GM18873 (cell line): ENCODE results near the gene DSCAML1.

Experiments
- ATAC-seq: cut with Tn5 transposase; IDR thresholded peaks from one replicate; pipeline ENCODE4 v1.9.1; 2021; ENCODE audit warnings: mild to moderate bottlenecking, moderate library complexity, moderate number of reproducible peaks; ENCODE audit not compliant: unreplicated experiment, low FRiP score

DSCAML1 gene

DNA sequence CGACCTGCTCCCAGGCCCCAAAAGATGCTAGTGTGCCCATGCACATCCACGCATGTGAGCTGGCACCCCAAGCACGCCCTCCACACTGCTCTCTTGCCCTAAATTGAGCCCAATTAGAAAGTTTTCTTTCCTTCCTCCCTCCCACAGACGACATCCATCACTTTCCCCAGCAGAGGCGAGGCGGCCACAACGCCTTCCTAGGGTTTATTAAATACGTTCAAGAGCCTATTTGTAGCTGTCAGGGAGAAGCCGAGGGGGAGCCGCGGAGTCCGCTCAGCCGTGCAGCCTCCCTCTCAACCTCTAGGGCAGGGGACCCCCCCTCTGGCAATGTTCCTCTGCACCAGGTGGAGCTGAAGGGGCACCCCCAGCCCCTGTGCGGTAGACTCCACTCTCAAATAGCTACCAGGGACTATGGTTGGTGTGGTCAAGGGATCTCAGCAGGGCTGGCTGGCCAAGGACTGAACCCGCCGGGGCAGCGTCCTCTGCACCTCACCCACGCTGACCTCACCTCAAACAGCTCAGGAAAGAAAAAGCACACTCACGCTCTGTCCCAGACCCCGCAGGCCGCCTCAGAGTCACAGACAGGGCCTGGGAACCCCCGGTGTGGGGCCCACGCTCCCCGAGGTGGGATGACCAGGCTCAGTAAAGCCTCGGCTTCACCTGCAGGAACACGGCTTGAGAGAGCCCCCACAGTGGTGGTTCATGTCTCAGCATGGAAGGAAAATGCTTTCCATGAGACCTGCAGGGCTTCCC, 152.4 kb downstream of the DSCAML1 start:
- no peak for ATAC-seq

DNA sequence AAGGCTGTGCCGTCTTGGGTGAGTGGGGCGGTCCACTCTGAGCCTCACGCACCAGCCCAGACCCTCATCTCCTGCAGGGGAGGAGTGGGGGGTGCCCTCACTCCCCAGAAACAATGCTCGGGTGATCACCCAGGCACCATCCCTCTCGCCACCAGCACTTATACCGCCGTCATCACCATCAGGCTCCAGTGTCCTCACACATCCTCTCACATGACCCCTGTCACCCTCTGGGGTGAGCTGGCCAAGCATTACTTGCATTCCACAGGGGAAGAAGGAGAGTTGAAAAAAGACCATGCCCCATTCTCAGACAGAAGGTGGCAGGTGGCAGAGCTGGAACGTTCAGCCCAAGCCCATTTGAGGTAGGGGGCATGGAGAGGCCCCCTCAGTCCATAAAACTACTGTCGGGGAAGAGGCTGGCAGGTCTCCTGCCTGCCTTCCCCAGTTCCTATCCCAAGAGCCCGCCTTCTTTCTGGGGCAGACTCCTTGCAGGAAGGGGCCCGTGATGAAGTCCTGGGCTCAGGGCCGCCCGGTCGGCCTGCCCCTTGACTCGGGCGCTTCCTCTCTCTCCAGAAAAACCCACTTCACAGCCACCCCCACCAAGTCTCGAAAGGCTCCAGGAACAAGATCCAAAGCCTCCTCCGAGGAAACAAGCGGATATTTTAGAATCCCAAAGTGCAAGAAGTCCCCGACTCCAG, 153.3 kb downstream of the DSCAML1 start:
- ATAC-seq = no peak

DNA sequence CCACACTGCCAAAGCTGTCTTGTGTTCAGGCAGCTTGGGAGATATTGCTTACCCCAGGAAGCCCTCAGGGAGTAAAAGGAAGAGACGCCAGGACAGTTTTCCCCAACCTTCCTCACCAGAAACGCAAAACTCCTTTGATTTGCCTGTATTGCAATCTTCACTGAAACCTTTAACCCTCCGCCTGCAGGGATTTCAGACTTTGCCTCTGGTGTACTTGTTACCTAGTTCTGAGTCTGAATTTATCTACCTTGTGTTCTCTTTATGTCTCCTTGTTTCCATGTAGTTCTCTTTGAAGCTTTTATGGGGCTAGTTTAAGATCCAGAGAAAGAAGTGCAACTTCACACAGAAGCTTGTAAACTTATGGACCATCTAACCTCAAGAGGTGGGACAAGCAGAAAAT, 154.2 kb downstream of the DSCAML1 start:
- no peak for ATAC-seq

DNA sequence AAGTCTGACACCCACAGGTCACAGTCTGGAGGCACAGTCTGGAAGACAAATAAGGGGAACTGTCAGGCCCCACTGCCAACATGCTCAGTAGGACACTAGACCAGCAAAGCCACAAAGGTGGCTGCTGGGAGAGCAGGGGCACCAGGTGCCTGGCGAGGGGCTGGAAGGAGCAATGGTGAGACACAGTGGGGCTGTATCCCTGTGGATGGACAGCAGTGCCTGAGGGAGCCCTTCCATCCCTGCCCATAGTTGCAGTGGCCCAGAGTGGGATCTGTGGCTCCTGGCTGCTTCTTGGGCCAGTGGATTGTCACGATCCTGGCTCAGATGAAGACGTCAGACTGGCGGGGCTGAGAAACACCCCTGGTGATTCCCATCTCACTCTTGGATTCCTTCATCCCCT, 154.6 kb downstream of the DSCAML1 start:
- no peak for ATAC-seq

DNA sequence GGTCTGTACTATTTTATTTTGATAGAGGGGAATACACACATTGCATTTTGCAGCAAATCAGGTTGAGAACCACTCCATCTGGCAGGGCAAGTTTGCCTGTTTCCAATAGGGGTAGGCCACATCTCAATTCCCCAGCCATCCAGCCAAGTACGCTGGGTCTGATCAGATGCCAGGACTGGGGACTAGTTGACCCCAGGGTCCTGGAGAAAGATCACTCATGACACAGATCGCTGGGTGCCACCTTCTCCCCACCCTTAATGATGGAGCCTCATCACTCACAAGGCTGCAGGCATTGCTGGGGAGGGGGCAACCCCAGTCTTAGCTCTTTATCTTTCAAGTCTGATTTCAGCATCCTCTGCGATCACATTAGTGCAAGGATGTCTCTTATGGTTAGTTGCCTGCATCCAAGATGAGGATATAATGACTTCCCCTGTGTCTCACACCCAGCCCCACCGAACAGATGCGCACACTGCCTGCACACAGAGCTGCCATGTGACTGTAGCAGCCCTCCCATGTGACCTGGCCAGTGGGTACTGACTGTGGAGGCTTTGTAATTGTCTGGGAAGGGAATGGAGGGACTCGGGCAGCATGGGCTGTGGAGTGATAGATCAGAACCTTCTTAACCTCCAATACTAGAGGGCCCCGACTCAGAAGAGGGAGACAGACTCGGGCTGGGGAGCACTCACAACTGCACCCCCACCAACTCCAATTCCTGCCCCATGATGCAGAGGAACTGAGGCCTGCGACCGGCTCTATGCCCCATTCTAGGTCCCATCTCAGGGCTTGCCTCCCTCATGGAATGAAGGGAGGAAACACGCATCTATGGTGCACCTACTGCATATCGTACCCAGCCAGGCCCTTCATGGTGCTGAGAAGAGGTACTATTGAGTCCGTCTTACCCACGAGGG, 155.8 kb downstream of the DSCAML1 start:
- no peak for ATAC-seq

DNA sequence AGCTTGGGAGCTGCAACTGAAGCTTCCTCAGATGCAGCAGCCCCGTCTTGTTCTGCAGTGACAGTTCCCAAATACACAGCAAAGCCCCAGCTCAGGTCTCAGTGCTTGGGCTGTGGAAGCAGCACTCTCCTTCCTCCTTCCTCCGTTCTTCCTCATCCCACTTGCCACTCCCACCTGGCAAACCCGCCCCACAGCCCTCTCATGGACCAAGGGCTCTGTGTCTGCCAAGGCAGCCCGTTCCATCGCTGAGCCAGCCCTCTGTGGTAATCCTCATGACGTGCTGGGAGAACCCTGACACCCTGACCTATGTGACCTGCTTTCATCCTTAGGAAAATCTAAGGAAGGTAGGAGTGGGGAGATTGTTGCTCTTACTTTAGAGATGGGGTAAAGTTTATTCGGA, 157.0 kb downstream of the DSCAML1 start:
- ATAC-seq = no peak

DNA sequence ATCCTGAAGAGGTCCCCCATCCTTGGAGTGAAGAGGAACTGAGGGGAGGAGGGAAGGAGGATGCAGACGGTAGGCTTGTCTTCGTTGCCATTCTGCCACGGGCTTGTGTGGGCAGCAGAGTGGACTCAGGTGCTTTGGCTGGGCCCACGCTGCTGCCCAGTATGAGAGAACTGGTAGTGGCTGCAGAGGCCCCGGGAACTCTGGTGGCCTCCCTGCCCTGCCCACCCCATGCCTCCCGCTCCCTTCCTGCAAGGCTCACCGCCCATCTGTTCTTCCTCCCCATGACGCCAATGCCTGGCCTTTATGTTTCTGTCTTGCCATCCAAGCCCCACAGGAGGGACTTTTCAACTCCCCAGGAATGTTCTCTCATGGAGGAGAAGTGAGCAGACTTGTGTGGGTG, 157.4 kb downstream of the DSCAML1 start:
- ATAC-seq = no peak

DNA sequence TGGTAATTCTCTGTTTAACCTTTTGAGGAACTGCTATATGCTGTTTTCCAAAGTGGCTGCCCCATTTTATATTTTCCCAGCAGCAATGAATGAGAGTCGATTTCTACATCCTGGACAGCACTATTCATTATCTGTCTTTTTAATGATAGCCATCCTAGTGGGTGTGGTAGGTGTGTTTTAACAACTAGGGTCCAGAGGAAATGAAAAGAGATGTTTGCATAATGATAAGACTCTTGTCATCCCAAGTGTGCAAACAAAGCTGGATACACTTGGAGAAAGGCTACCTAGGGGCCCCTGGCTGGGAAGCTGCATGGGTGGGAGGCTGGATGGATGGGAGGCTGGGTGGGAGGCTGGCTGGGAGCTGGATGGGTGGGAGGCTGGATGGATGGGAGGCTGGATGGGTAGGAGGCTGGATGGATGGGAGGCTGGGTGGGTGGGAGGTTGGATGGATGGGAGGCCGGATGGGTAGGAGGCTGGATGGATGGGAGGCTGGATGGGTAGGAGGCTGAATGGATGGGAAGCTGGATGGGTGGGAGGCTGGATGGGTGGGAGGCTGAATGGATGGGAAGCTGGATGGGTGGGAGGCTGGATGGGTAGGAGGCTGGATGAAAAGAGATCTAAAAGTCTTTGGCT, 158.0 kb downstream of the DSCAML1 start:
- no peak for ATAC-seq

DNA sequence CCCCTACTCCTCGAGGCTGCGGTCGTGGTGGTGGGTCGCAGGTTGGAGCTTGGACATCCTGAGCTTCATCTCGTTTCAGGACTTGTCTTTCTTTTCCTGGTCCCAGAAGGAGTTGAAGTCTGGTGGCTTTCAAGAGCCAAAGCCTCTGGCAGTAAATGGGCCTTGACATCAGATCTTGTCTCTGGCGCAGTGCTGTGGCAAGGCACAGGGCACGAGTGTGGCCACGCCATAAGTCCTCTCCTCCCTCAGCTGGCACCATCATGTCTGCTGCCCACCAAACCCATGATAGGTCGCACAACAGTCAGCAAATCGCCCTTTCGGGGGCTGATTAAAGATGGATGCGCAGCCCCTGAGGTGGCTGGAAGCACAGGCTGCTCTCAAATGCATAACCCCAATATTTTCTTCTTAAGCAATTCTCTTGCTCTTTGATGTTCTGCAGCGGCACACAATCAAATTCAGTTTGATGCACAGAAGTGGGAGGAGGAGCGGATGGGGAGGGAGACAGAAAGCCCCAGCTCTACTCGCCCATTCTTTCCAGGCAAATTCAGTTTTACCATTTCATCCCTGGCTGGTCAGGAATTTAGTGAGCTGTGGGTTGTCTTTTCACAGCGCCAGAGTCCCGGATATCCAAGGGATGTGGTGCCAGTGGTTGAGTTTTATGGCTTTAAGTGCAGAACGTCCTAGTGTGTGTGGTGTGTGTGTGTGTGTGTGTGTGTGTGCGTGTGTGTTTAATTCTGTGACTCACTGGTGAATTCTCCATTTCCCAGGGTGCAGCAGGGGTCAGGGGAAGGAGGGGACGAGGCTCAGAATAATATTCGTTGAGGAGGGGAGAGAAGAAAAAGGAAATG, 162.0 kb downstream of the DSCAML1 start:
- ATAC-seq = no peak

DNA sequence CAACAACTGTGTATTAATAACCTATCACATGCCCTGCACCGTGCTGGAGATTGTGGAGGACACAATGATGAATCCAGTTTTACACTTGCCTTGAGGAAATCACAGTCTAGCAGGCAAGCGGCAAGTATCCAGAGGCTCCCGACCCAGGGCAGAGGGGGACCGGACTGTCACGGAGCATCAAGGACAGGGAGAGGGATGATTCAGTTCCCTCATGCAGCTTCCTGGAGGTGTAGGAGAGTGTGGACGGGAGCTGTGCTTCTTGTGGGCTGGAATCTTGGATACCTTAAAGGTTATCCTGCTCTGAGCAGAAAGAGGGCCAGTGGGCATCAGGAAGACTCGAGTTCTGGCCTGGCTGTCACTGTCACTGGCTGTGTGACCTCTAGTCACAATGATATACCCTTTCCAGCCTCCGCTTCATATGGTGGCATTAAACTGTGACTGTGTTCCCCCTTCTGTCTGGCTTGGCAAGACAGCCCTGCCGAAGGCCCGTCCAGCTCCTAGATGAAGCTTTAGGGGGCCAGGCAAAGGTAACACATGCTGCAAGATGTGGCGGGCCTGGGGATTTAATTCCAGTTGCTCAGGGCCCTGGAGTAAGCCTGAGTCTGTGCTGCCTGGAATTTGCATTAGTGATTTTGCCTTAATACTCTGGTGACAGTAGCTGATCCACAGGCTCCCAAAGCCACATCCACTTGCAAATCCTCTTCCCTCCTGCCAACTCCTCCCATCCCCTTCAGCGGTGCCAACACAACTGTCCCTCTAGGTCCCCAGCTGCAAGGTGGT, 162.8 kb downstream of the DSCAML1 start:
- ATAC-seq = no peak

DNA sequence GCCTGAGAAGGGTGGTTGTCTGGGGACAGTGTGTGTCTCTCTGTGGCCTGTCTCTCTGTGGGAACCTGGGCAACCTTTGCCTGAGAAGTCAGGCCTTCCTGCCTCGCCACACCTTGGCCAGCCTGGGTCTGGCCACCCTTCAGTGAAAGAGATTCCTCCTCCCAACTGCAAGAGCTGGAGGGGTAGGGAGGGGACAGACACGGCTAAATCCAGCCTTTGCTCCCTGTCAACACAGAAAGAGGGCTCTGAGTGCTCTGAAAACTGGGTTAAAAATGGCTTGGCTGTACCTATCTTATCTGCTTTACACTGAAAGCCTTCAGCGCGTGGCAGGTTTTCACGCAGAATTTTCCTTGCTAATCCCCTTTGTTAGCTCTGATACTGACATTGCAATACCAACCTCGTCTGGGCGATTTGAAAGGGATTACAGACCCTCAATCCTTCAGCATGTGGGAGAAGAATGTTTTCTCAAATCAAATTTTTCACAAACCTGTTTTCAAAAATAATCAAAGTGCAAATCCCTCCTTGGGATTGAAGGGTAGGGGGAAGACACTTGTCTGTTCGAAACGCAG, 163.7 kb downstream of the DSCAML1 start:
- no peak for ATAC-seq

DNA sequence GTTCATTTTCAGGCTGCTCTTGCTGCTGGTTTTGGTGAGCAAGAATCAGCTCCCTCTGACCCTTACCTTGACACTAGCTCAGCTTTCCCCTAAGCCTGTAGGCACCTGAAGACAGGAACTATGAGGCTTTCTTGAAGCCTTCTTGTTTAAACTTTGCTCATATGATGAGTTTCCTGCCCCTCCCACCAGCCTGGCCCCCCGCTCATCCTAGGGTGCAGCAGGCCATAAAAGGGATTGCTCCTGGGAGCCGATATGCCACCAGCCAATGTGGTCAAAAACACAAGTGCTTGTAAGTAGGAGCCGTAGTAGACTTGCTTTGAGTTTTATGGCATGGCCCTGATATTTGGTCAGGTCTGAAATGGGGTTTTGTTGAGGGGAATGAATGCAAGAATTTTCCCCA, 164.7 kb downstream of the DSCAML1 start:
- no peak for ATAC-seq

DNA sequence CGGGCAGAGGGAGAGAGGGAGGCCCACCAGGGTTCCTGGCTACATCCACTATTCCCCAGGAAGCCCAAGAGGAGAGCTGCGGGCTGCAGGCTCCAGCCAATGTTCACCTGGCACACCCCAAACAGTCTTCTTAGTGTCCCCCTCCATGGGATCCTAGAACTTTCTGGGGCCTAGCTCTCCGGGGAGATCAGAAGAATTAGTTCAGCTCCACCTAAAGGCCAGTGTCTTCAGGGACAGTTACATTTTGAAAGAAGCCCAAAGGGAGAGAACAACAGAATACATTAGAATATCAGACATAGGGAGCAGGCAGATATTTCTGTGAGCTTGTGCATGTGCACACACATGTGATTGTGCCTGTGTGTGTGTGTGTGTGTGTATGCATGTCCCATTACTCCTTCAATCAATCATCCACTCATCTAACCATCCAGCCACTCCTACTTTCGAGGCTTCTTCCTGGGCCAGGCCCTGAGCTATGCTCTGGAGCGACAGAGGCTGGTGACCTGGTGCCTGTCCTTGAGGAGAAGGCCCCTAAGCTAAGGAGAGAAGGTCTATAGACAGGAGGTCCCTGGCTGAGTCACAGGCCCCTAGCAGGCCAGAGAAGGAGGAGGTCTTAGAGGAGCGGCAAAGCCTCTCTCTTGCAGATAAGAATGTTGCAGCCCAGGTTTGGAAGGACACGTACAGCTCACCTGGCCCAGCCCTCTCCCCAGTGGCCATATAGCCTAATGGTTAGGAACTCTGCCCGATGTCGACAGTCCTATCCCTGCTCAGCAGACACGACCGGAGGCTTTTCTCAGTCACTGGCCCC, 165.5 kb downstream of the DSCAML1 start:
- ATAC-seq = no peak

DNA sequence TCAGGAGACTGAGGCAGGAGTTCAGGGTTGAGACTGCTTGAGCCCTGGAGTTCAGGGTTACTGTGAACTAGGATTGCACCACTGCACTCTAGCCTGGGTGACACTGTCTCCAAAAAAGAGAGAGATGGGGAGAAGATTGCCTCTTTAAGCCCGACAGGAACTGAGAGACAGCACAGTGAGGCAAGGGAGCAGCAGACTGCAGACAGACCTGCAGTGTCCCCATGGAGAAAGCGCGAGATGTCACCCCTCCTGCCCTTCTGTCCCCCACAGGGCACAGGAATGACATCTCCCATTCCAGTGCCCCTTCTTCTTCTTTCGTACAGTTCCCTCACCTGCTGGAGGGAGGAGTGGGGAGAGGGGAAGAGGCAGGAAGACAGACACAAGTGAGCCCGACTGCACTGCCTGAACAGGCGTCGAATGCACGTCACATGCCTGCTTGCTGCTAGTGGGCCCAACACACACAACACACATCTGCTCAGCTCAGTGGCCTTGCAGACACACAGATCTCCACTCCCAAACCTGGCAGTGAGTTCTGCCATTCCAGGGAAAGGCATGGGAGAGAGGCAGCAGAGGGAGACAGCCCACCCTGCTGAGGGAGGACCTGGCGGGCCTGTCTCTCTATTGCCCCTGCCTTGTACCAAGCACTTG, 167.0 kb downstream of the DSCAML1 start:
- ATAC-seq = no peak

DNA sequence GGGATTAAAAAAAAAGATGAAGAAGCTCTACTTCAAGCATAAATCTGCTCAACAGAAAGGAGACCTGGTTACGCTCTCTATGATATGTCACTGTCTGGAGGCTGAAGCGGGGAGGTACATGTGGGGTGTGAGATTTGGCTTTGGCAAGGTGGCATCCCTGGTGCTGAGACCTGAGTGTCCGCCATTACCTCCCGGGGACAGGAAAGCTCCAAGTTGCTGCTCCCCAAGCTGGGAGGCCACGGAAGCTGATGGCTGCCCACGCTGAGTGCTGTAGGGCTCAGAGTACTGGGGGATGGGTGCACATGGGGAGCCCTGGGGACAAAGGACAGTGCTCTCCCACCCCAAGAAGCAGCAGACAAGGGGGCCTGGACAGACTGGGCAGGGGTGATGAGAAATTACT, 167.9 kb downstream of the DSCAML1 start:
- ATAC-seq = no peak

DNA sequence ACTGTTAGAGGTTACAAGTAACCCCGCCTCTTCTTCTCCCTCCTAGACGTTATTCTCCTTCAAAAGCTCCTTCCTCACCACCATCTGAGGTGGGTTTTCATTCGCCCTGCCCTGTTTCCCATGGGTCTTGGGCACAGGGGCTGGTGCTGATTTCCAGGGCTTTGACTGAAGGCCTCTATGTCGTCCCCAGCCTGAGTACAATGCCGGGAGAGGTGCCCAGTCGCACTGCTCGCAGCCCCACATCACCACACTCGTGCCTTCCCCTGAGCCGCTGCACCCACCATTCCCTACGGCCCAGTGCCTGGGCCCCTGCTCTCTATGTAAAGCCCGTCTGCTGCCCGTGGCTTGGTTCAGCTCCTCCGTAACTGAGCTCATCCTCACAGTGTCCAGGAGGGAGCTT, 169.8 kb downstream of the DSCAML1 start:
- no peak for ATAC-seq

DNA sequence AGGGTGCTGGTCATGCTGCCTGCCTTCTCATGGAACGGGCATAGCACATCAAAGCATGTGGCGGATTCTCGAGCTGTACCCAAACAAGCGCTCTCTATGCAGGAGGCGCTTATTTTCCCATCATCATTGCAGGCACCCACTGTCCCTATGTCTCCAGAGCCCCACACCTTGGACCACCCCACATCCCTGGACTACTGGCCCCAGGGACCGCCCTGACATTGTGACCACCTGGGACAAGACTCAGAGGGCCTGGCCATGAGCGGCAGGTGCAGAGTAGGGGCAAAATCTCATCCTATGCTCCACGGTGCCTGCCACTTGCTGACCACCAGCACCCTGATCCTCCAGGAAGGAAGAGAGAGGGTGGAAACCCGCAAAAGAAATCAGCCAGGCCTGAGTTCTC, 170.4 kb downstream of the DSCAML1 start:
- no peak for ATAC-seq
